ENCODE measurements around the gene WNT2.

The WNT2 gene

GRCh38 chr7:117322741-117323304 lies at the start of gene WNT2:
TSS of gene WNT2 (minus strand) at chr7:117323058. CDS start at chr7:117322989, 69 bp downstream.
- H3K4me3 ChIP-seq (ENCODE audit: low read depth in 1 of 2, low read length in 1 of 2) = no peak within 1 kb of the TSS
- H3K27me3 ChIP-seq = peaks cover 88% of the 10 kb centered on the region
- TF ChIP-seq CTCF (IDR thresholded peaks at IDR 0.05) = no peak
- no peak within 1 kb of the TSS for H3K27ac ChIP-seq
- H3K36me3 ChIP-seq = no peaks in the 10 kb centered on the region
- H3K9me3 ChIP-seq = no peaks in the 10 kb centered on the region
- no peaks in the 10 kb centered on the region for H3K4me1 ChIP-seq (ENCODE audit: control insufficient read depth in 1 of 2, insufficient read depth in 1 of 2, low read depth in 1 of 2, low read length in 1 of 2)

DNA sequence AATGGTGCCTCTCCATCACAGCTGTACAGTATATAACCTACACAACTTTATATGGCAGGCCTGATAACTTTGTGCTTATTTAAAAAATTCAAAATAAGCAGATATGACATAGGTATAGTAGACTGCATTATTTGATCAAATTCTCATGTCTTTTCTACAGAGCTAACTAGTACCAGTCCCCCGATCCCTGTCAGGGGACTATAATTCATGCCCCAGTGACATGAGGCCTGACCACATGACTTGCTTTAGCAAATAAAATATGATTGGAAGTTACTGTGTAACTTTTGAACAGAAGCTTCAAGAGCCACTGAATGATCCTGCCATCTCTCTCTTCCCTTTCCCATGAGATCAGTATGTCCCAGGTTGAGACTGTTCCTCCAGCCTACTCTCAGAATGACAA lies 49.2 kb upstream of the WNT2 start:
- Histone ChIP-seq H3K27ac (no peak overlapping the region), H3K36me3 (no peaks in the 10 kb centered on the region), H3K27me3 (peaks cover 7% of the 10 kb centered on the region), H3K4me3 (ENCODE audit: low read depth in 1 of 2, low read length in 1 of 2) (no peak overlapping the region), H3K9me3 (no peaks in the 10 kb centered on the region), H3K4me1 (ENCODE audit: control insufficient read depth in 1 of 2, insufficient read depth in 1 of 2, low read depth in 1 of 2, low read length in 1 of 2) (no peaks in the 10 kb centered on the region)
- no peak for TF ChIP-seq CTCF (IDR thresholded peaks at IDR 0.05)

DNA sequence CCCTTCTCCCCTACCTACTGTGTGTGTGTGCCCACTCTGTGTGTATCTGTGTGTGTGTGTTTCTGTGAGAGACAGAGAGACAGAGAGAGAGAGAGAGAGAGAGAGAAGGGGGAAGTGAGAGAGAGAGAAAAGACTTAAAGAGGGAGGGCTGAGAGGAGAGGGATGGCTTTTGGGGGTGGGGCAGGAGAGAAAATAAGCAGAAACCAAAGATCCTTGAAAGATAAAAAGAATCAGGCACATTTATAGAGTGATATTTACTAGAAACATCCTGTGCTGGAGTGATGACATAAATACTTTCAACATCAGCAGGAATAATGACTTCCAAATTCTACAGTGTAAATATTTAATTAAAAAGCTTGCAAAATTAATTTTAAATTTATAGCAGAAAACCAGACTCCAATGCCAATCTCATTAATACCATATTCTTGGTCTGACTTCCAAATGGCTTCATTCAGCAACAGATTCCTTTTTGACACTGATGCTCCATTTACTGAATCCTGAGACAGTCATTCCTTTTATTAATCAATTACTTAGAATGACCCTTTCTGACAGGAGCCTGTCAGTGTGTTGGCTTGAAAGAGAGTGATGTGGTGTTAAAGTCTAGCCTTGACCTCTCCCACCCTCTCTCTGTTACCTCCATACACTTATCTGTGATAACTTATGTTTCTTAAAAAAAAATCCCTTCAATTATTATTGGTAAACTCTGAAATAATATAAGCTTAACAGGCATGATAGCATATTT lies 41.7 kb upstream of the WNT2 start:
- H3K4me3 ChIP-seq (ENCODE audit: low read depth in 1 of 2, low read length in 1 of 2) = no peak overlapping the region
- no peak for TF ChIP-seq CTCF (IDR thresholded peaks at IDR 0.05)
- peaks cover 12% of the 10 kb centered on the region for H3K27me3 ChIP-seq
- H3K4me1 ChIP-seq (ENCODE audit: control insufficient read depth in 1 of 2, insufficient read depth in 1 of 2, low read depth in 1 of 2, low read length in 1 of 2) = no peaks in the 10 kb centered on the region
- no peak overlapping the region for H3K27ac ChIP-seq
- no peaks in the 10 kb centered on the region for H3K36me3 ChIP-seq
- H3K9me3 ChIP-seq = no peaks in the 10 kb centered on the region

- Histone ChIP-seq H3K27me3 (peaks cover 5% of the 10 kb centered on the region), H3K36me3 (no peaks in the 10 kb centered on the region), H3K27ac (no peak overlapping the region), H3K4me3 (ENCODE audit: low read depth in 1 of 2, low read length in 1 of 2) (no peak overlapping the region), H3K9me3 (no peaks in the 10 kb centered on the region), H3K4me1 (ENCODE audit: control insufficient read depth in 1 of 2, insufficient read depth in 1 of 2, low read depth in 1 of 2, low read length in 1 of 2) (no peaks in the 10 kb centered on the region)
- no peak for TF ChIP-seq CTCF (IDR thresholded peaks at IDR 0.05)
These were observed 39.5 kb upstream of the WNT2 start for GRCh38 chr7:117362294-117362888.

DNA sequence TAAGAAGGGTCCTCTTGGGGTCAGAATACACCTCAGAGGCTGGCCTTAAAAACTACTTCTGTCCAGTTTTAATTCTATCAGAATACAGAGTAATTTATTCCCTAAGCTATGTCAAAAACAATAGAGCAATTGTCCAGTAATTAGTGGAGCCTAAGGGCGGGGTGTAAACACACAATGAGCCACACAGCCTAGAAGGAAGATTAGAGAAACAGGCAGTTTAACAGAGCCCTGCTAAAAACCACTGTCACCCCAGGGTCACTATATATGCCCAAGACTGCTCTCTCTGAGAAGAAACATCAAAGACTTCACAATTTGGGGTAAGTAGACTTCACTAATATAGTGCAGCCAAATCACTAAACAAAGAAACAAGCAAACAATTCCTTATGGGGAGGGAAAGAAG lies 27.2 kb upstream of the WNT2 start:
- Histone ChIP-seq H3K27ac (no peak overlapping the region), H3K4me1 (ENCODE audit: control insufficient read depth in 1 of 2, insufficient read depth in 1 of 2, low read depth in 1 of 2, low read length in 1 of 2) (no peaks in the 10 kb centered on the region), H3K9me3 (no peaks in the 10 kb centered on the region), H3K36me3 (no peaks in the 10 kb centered on the region), H3K4me3 (ENCODE audit: low read depth in 1 of 2, low read length in 1 of 2) (no peak overlapping the region), H3K27me3 (peaks cover 3% of the 10 kb centered on the region)
- TF ChIP-seq CTCF (IDR thresholded peaks at IDR 0.05) = no peak
